HG03103 (cell line): Measurements from ENCODE around the gene RSPRY1.

Experiments used
- ATAC-seq: cut with Tn5 transposase; IDR thresholded peaks from one replicate; pipeline ENCODE4 v1.9.1; 2021; ENCODE audit warnings: low read depth; ENCODE audit not compliant: unreplicated experiment

RSPRY1 gene

DNA sequence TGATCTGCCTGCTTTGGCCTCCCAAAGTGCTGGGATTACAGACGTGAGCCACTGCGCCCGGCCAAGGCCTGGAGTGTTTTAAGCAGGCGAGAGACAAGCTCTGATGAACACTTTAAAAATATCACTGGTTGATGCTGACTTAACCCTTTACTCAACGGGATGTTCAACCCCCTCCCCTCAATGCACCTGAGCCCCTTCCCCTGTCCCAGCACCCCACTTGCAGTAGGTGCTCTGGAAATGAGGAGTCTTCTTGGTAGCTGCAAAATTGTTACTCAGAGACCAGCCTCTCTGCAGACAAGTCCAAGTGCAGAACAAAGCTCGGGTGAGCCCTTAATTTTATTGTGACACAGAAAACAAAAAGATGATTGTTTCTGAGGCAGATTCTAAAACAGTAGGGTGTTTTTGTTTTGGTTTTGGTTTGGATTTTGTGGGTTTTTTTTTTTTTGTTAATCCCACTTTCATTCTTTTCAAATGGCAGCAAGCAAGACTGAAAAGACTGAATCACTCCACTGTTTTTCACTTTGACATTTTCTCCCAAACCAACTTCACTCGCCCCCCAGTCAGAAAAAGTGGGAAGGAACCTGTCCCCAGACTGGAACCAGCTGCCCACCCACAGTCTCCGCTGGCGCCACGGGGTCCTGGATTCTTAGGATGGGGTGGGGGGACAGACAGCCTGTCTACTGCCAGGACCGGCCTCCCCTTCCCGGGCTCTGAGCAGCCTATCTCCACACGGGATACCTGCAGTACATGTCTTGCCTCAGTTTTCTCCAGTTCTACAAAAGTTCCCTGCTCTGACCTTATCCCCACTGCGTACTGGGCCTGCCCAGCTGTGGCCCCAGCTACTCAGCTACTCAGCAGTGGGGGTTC lies 103.5 kb downstream of the RSPRY1 start:
- no peak for ATAC-seq
